ENCODE measurements around the gene SIGLEC11. TPM values are rescaled to one million over a fixed set of nuclear protein-coding genes. Genes with fewer than 3 reads are reported as not detected.

SIGLEC11 gene
- total and polyA plus RNA-seq, 2 donors (not counting 1 experiment from before 2014, with no cell fraction given): 0.09 TPM; not detected in 1

GRCh38 chr19:49916839-49917733, 43.9 kb downstream of the SIGLEC11 start:
- ChIA-PET POLR2A (interaction anchor here (1.0 to 4.9 kb wide), 4 partner anchors 9 to 24 kb away, joined by 3 to 28 read pairs (median 4); partner anchors contain the start of genes ATF5 and NUP62), CTCF (interaction anchor here (0.6 to 3.4 kb wide), 13 partner anchors 10 to 695 kb away, joined by 3 to 17 read pairs (median 5); partner anchors contain the start of genes ATF5, IL4I1 and NUP62)
- Histone ChIP-seq H3K27me3 (replicated peaks in 1 of 4; ENCODE audit: control extremely low read depth in 1 of 4, control insufficient read depth in 3 of 4, insufficient read depth in 4 of 4, low read length in 3 of 4) (no peaks in the 10 kb centered on the region), H3K79me2 (ENCODE audit: control insufficient read depth, insufficient read depth, low read length) (peaks cover 75% of the 10 kb centered on the region), H3K9ac (ENCODE audit: low read length) (no peak overlapping the region), H4K20me1 (ENCODE audit: control insufficient read depth, insufficient read depth, low read length, poor library complexity, severe bottlenecking) (peaks cover 55% of the 10 kb centered on the region), H3K4me3 (ENCODE audit: control extremely low read depth in 1 of 5, extremely low read depth in 1 of 5, insufficient read depth in 1 of 5, low read depth in 2 of 5, low read length in 4 of 5) (no peak overlapping the region), H2AFZ (ENCODE audit: insufficient read depth, low read depth, low read length, poor library complexity, severe bottlenecking) (no peak overlapping the region), H3K4me2 (replicated peaks; ENCODE audit: low read depth, low read length, poor library complexity, severe bottlenecking) (peak overlapping the region; percentile 27), H3K4me1 (ENCODE audit: control insufficient read depth in 2 of 2, insufficient read depth in 2 of 2, low read length in 2 of 2) (peaks cover 0 to 6% of the 10 kb centered on the region in 2 donors), H3K27ac (ENCODE audit: low read length in 2 of 2) (peak overlapping the region; percentile 34 to 50), H3K9me3 (ENCODE audit: control extremely low read depth in 1 of 3, control insufficient read depth in 2 of 3, insufficient read depth in 1 of 3, low read length in 2 of 3) (peaks cover 0 to 3% (median 0%) of the 10 kb centered on the region in 3 donors), H3K36me3 (replicated peaks in 1 of 2; ENCODE audit: control extremely low read depth in 1 of 2, control insufficient read depth in 1 of 2, extremely low read depth in 1 of 2, insufficient read depth in 2 of 2, low read length in 1 of 2) (peaks cover 0 to 56% of the 10 kb centered on the region in 2 experiments)
- Mint-ChIP-seq H3K4me3 (peak overlapping the region; percentile 88), H3K4me1 (peaks cover 54% of the 10 kb centered on the region), H3K27me3 (no peaks in the 10 kb centered on the region), H3K9me3 (ENCODE audit: insufficient read depth) (no peaks in the 10 kb centered on the region), H3K27ac (peak overlapping the region; percentile 95)
- 66% methylated on average over 14 of the region's 21 CpGs for WGBS (ENCODE audit: insufficient coverage)
- DNase-seq (no peak), ATAC-seq (ENCODE audit: low read depth) (peak; percentile 67)
- TF ChIP-seq CTCF (IDR thresholded peaks at IDR 0.05) (peak; percentile 47), EZH2 (IDR thresholded peaks at IDR 0.05; ENCODE audit: borderline replicate concordance, insufficient read depth, low read depth, low read length, poor library complexity, severe bottlenecking) (no peak)
- intact Hi-C loops (cut with micrococcal nuclease): no loop called here
